WI38 (cell line): ENCODE measurements around the gene PSMD1.

ENCODE experiments used
- H3K4me3 ChIP-seq: 2 replicates; pipeline ENCODE4 v1.5.1; 2011; ENCODE audit warnings: low read depth, mild to moderate bottlenecking, control low read depth, low read length
- CTCF ChIP-seq: IDR thresholded peaks from 2 replicates; pipeline ENCODE4 v1.5.1; 2012; ENCODE audit warnings: low read depth, mild to moderate bottlenecking, control low read depth, low read length

The PSMD1 gene

DNA sequence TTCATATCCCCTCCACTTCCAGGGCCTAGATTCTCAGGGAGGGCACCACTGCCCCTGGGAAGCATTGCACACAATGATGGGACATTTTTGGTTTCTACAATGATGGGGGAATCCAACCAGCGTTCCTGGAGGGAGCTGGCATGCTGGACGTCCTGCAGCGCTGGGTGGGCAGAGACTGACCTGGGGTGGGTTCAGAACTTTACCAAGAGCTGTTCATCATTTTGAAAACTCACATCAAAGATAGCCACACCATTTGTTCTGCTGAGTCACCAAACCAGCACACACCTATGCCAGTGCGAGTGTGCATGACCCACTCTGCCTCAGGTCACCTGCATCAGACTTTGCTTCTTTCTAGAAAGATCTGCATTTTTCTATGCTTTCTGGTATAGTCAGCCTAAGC, 127.7 kb downstream of the PSMD1 start:
- TF ChIP-seq CTCF: no peak
- H3K4me3 ChIP-seq: no peak overlapping the region

- TF ChIP-seq CTCF: no peak
- no peak overlapping the region for H3K4me3 ChIP-seq
These were observed 128.5 kb downstream of the PSMD1 start for GRCh38 chr2:231185050-231185725.

- TF ChIP-seq CTCF: no peak
- no peak overlapping the region for H3K4me3 ChIP-seq
These were observed 129.2 kb downstream of the PSMD1 start for GRCh38 chr2:231185886-231186285.

DNA sequence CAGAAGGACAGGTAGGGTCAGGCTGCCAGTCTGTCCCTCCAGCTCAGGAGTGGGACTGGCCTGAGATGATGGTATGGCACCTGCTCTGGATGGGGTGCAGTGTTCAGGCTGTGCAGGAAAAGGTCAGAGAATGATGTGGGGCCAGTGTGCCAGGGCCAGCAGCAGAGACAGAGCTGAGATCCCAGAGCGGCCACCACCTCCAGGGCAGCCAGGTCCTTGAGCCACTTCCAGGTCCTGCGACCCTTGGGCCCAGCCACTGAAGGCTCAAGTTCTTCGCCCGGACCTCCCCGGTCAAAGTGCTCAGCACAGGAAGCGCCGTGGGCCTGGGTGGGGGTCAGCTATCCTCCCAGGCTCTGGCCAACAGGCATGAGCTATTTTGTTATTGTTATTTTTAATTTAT, 129.7 kb downstream of the PSMD1 start:
- no peak for TF ChIP-seq CTCF
- H3K4me3 ChIP-seq: no peak overlapping the region

DNA sequence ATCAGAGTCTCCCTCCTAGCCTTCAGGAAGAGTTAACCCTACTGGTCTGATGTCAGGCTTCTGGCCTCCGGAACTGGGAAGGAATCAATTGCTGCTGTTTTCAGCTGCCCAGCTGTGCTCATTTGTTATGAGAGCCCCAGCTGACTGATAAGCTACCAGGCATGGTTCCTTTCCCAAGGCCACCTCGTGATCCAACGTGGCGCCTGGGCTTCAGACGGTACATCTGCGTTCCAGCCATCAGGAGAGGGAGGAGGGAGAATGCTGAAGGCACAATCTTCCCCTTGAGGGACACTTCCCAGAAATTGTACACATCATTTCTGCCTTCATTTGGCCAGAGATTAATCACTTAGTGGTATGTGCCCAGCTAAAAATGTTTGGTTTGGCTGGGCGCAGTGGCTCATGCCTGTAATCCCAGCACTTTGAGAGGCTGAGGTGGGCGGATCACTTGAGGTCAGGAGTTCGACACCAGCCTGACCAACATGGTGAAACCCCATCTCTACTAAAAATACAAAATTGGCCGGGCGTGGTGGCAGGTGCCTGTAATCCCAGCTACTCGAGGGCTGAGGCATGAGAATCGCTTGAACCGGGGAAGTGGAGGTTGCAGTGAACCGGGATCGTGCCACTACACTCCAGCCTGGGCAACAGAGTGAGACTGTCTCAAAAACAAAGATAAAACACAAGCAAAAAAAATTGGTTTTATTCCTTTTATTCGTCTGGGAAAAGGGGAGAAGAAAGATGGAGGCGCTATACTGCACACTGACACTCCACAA, 131.3 kb downstream of the PSMD1 start:
- no peak for TF ChIP-seq CTCF
- H3K4me3 ChIP-seq: no peak overlapping the region

- H3K4me3 ChIP-seq: no peak overlapping the region
- TF ChIP-seq CTCF: no peak
These were observed 132.0 kb downstream of the PSMD1 start for GRCh38 chr2:231188506-231189170.

- H3K4me3 ChIP-seq: no peak overlapping the region
- no peak for TF ChIP-seq CTCF
These were observed 132.5 kb downstream of the PSMD1 start for GRCh38 chr2:231189171-231189530.
